Endothelial cell of umbilical vein (primary cell): ENCODE results near the gene POLA1. TPM values are rescaled to one million over a fixed set of nuclear protein-coding genes. Genes with fewer than 3 reads are reported as not detected.

Experiments
- BruUV-seq: library from RNA; stranded (reverse); fragments of 400-500 nt; replicated peaks from 2 replicates; lab custom pipeline; 2021; lab: Mats Ljungman, UMichigan
- CTCF ChIA-PET: fragments of 300-600, 350-600 bp; sonication (Branson Sonifier 250); formaldehyde crosslinking; loops from one replicate; lab custom pipeline; 2021; ENCODE audit warnings: antibody characterized with exemption, inconsistent platforms; lab: Charles Lee
- POLR2A ChIA-PET: fragments of 300-600, 350-600 bp; sonication (Branson Sonifier 250); formaldehyde crosslinking; loops from one replicate; lab custom pipeline; 2021; ENCODE audit warnings: antibody characterized with exemption, inconsistent platforms; lab: Charles Lee
- DNase-seq: peaks from one replicate; pipeline ENCODE4 v3.0.0-alpha.2; 2011; ENCODE audit warnings: low read depth, low spot score
- FAIRE-seq: peaks from 2 replicates; lab custom pipeline; 2011; peaks lifted over from hg19 to GRCh38; lab: Jason Lieb, UNC
- H2AFZ ChIP-seq: 2 replicates; pipeline ENCODE4 v1.6.0; 2012; ENCODE audit warnings: low read depth, low read length, control low read depth, inconsistent platforms
- H3K27ac ChIP-seq: 2 replicates; pipeline ENCODE4 v1.5.1; 2011; ENCODE audit warnings: low read depth, mild to moderate bottlenecking, control low read depth, low read length, moderate library complexity; ENCODE audit not compliant: insufficient read depth
- H3K27me3 ChIP-seq, 2 experiments: 2 replicates each; pipeline versions ENCODE4 v1.6.0 to v1.6.1; 2011; ENCODE audit warnings: low read length in 2 of 2, mixed read lengths in 1 of 2; ENCODE audit not compliant: control insufficient read depth in 2 of 2, insufficient read depth in 2 of 2
- H3K36me3 ChIP-seq, 2 experiments: 2 replicates in 1 of 2; 3 replicates in 1 of 2; pipeline ENCODE4 v1.5.1; 2011; ENCODE audit warnings: low read length in 2 of 2, mild to moderate bottlenecking in 1 of 2, moderate library complexity in 1 of 2; ENCODE audit not compliant: control insufficient read depth in 2 of 2, insufficient read depth in 2 of 2; ENCODE audit errors: extremely low read depth in 1 of 2
- H3K4me1 ChIP-seq: 3 replicates; pipeline ENCODE4 v1.5.1; 2011; ENCODE audit warnings: mild to moderate bottlenecking, low read length; ENCODE audit not compliant: control insufficient read depth, insufficient read depth; ENCODE audit errors: extremely low read depth
- H3K4me2 ChIP-seq: 2 replicates; pipeline ENCODE4 v1.6.1; 2011; ENCODE audit warnings: low read length, control low read depth, mixed read lengths; ENCODE audit not compliant: insufficient read depth
- H3K4me3 ChIP-seq, 3 experiments: fragments of 200-600 bp in 1 of 3; sonication (generic), shearing (Covaris generic) in 1 of 3; replicated peaks in 1 of 3; 2 replicates each; pipeline ENCODE4 v1.5.1; 2011 to 2016; ENCODE audit warnings: control low read depth in 3 of 3, low read length in 3 of 3, mild to moderate bottlenecking in 2 of 3, inconsistent platforms in 1 of 3, low read depth in 1 of 3, moderate library complexity in 1 of 3; ENCODE audit not compliant: insufficient read depth in 1 of 3
- H3K79me2 ChIP-seq: 2 replicates; pipeline ENCODE4 v1.6.0; 2012; ENCODE audit warnings: low read length, inconsistent platforms; ENCODE audit not compliant: control insufficient read depth, insufficient read depth
- H3K9ac ChIP-seq: replicated peaks from 2 replicates; pipeline ENCODE3; 2011; ENCODE audit warnings: low read length, control low read depth; ENCODE audit not compliant: insufficient read depth; ENCODE audit errors: extremely low read depth
- H3K9me1 ChIP-seq: replicated peaks from 3 replicates; pipeline ENCODE4 v1.6.0; 2011; ENCODE audit warnings: mild to moderate bottlenecking, low read length; ENCODE audit not compliant: control insufficient read depth, insufficient read depth; ENCODE audit errors: extremely low read depth
- H3K9me3 ChIP-seq: replicated peaks from 2 replicates; pipeline ENCODE4 v1.5.1; 2012; ENCODE audit warnings: low read length, inconsistent platforms; ENCODE audit not compliant: control insufficient read depth, insufficient read depth
- H4K20me1 ChIP-seq: replicated peaks from 2 replicates; pipeline ENCODE3; 2011; ENCODE audit warnings: mild to moderate bottlenecking, low read length; ENCODE audit not compliant: control insufficient read depth, insufficient read depth; ENCODE audit errors: extremely low read depth
- CTCF ChIP-seq, 2 donors: IDR thresholded peaks; 1 replicate in 1 of 2; 2 replicates in 1 of 2; pipeline ENCODE4 v1.5.1; 2011; ENCODE audit warnings: low read length in 2 of 2, mild to moderate bottlenecking in 2 of 2, moderate library complexity in 2 of 2, control low read depth in 1 of 2, inconsistent platforms in 1 of 2, low read depth in 1 of 2; ENCODE audit not compliant: insufficient read depth in 1 of 2; ENCODE audit errors: extremely low read depth in 1 of 2
- EZH2 ChIP-seq: IDR thresholded peaks from 2 replicates; pipeline ENCODE4 v1.6.1; 2012; ENCODE audit warnings: borderline replicate concordance, low read depth, mild to moderate bottlenecking, moderate library complexity, low read length, inconsistent platforms; ENCODE audit not compliant: severe bottlenecking
- FOS ChIP-seq: IDR thresholded peaks from 2 replicates; pipeline ENCODE4 v1.6.1; 2011; ENCODE audit warnings: mild to moderate bottlenecking, low read length, moderate library complexity, borderline replicate concordance; ENCODE audit not compliant: insufficient read depth
- GATA2 ChIP-seq: IDR thresholded peaks from 2 replicates; pipeline ENCODE4 v1.7.0; 2011; ENCODE audit warnings: low read depth, mild to moderate bottlenecking, moderate library complexity, mixed read lengths, low read length; ENCODE audit not compliant: insufficient read length, insufficient read depth
- JUN ChIP-seq: IDR thresholded peaks from 2 replicates; pipeline ENCODE4 v1.6.1; 2011; ENCODE audit warnings: borderline replicate concordance, low read depth; ENCODE audit not compliant: insufficient read length, insufficient read depth
- MAX ChIP-seq: IDR thresholded peaks from 2 replicates; pipeline ENCODE4 v1.6.1; 2011; ENCODE audit not compliant: insufficient read depth, insufficient read length
- MYC ChIP-seq: IDR thresholded peaks from one replicate; pipeline ENCODE4 v1.6.1; 2011; ENCODE audit warnings: mild to moderate bottlenecking, low read depth, low read length
- POLR2A ChIP-seq: IDR thresholded peaks from 2 replicates; pipeline ENCODE4 v1.6.1; 2012; ENCODE audit warnings: low read depth, mild to moderate bottlenecking, control low read depth, low read length
- POLR2AphosphoS5 ChIP-seq: IDR thresholded peaks from 2 replicates; pipeline ENCODE4 v1.6.1; 2012; ENCODE audit warnings: low read depth, mild to moderate bottlenecking, control low read depth, low read length, moderate library complexity; ENCODE audit not compliant: insufficient read depth
- dilution Hi-C: fragments of 300-500 bp; cut with MboI; formaldehyde crosslinking; loops from one replicate; pipeline ENCODE4 v1.15.0; 2019; ENCODE audit warnings: low sequenced_read_pairs; ENCODE audit not compliant: extremely low pct_ligation_motif_present
- intact Hi-C: fragments of 100-400 bp; cut with micrococcal nuclease; formaldehyde crosslinking; loops from one replicate; pipeline ENCODE4 v1.10.0; 2022
- polyA plus RNA-seq, 4 experiments: library from polyadenylated mRNA; depleted of rRNA in 3 of 4; stranded (reverse) in 3 of 4; unstranded in 1 of 4; fragments of >200 nt; gene quantifications; 2 replicates each; pipeline versions ENCODE4 v1.2.1 to v1.2.3, GENCODE V29; 2011 to 2012; ENCODE audit warnings: missing spikeins in 1 of 4
- total RNA-seq: library from RNA; stranded (reverse); gene quantifications from 2 replicates; pipeline ENCODE4 v1.2.3, GENCODE V29; 2021

Gene POLA1
- total and polyA plus RNA-seq, 2 donors (not counting 3 experiments of a cell fraction or from before 2014, with no cell fraction given) = 1.8 to 18.6 TPM

- H3K4me2 ChIP-seq = no peak overlapping the region
- no peaks in the 10 kb centered on the region for H3K9me3 ChIP-seq
- no peaks in the 10 kb centered on the region for H4K20me1 ChIP-seq
- dilution Hi-C loops = no loop called here
- no peaks in the 10 kb centered on the region for H3K36me3 ChIP-seq
- H3K4me1 ChIP-seq = no peaks in the 10 kb centered on the region
- TF ChIP-seq GATA2 (no peak), EZH2 (no peak), CTCF (IDR thresholded peaks at IDR 0.05; ENCODE audit: extremely low read depth in 1 of 2, insufficient read depth in 1 of 2, low read depth in 1 of 2, low read length in 2 of 2) (no peak), POLR2A (no peak), MAX (no peak), FOS (no peak), POLR2AphosphoS5 (no peak), JUN (no peak), MYC (no peak)
- no TSS peak for BruUV-seq
- no peak overlapping the region for H3K4me3 ChIP-seq
- DNase-seq (no peak), FAIRE-seq (no peak)
- H3K27ac ChIP-seq = no peak overlapping the region
- no peak overlapping the region for H2AFZ ChIP-seq
- H3K27me3 ChIP-seq = no peaks in the 10 kb centered on the region
- H3K9me1 ChIP-seq = no peaks in the 10 kb centered on the region
- intact Hi-C loops = no loop called here
- no peaks in the 10 kb centered on the region for H3K79me2 ChIP-seq
- ChIA-PET POLR2A (no interaction called here), CTCF (interaction anchor here (0.7 kb wide), 1 partner anchor 25 kb away, joined by 3 read pairs; no protein-coding TSS in a partner anchor)
- H3K9ac ChIP-seq = no peak overlapping the region
These were observed 205.7 kb downstream of the POLA1 start for GRCh38 chrX:24899391-24899790.
